ENCODE measurements around the gene REXO1.

GRCh38 chr19:1782521-1782920 is 65.8 kb downstream of the REXO1 start:
- TF ChIP-seq REST (IDR thresholded peaks at IDR 0.05; ENCODE audit: insufficient read depth in 1 of 2, low read depth in 2 of 2, low read length in 2 of 2): no peak
- no peak for TF ChIP-seq SIN3A (IDR thresholded peaks at IDR 0.05; ENCODE audit: borderline replicate concordance, insufficient read depth, low read length)
- no peak for TF ChIP-seq POLR2AphosphoS5 (IDR thresholded peaks at IDR 0.05; ENCODE audit: low read depth, low read length)
- TF ChIP-seq TAF1 (IDR thresholded peaks at IDR 0.05; ENCODE audit: borderline replicate concordance, insufficient read depth, low read length): no peak

All from PFSK-1 (cell line).